AG04449 (cell line): ENCODE measurements around the gene UROS.

ENCODE experiments used
- CTCF ChIA-PET: fragments of 350-600 bp; formaldehyde crosslinking; extraction: SDS; loops from one replicate; lab custom pipeline; 2021; ENCODE audit warnings: antibody characterized with exemption; lab: Yijun Ruan, JAX
- POLR2A ChIA-PET: fragments of 400-600, 350-600 bp; formaldehyde crosslinking; extraction: SDS; loops from one replicate; lab custom pipeline; 2020; ENCODE audit warnings: antibody characterized with exemption, inconsistent platforms; lab: Yijun Ruan, JAX
- DNase-seq: peaks from one replicate; pipeline ENCODE4 v3.0.0-alpha.2; 2010; ENCODE audit warnings: low read depth, low spot score
- H3K4me3 ChIP-seq: 2 replicates; pipeline ENCODE4 v1.5.1; 2011; ENCODE audit warnings: low read depth, mild to moderate bottlenecking, control low read depth, low read length
- TF ChIP-seq, protein P1 (sequence below): IDR thresholded peaks from one replicate; pipeline ENCODE4 v1.5.1; 2011; ENCODE audit warnings: mild to moderate bottlenecking, moderate library complexity, low read length, control low read depth, inconsistent platforms; ENCODE audit not compliant: insufficient read depth; ENCODE audit errors: missing control alignments

The UROS gene

GRCh38 chr10:125799451-125800182 is 23.4 kb downstream of the UROS start:
- TF ChIP-seq, protein P1, sequence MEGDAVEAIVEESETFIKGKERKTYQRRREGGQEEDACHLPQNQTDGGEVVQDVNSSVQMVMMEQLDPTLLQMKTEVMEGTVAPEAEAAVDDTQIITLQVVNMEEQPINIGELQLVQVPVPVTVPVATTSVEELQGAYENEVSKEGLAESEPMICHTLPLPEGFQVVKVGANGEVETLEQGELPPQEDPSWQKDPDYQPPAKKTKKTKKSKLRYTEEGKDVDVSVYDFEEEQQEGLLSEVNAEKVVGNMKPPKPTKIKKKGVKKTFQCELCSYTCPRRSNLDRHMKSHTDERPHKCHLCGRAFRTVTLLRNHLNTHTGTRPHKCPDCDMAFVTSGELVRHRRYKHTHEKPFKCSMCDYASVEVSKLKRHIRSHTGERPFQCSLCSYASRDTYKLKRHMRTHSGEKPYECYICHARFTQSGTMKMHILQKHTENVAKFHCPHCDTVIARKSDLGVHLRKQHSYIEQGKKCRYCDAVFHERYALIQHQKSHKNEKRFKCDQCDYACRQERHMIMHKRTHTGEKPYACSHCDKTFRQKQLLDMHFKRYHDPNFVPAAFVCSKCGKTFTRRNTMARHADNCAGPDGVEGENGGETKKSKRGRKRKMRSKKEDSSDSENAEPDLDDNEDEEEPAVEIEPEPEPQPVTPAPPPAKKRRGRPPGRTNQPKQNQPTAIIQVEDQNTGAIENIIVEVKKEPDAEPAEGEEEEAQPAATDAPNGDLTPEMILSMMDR: no peak
- no peak for DNase-seq
- CTCF ChIA-PET: interaction anchor here (1.3 kb wide), 1 partner anchor 11 kb away, joined by 3 read pairs; no protein-coding TSS in a partner anchor
- POLR2A ChIA-PET: no interaction called here
- no peak overlapping the region for H3K4me3 ChIP-seq

DNA sequence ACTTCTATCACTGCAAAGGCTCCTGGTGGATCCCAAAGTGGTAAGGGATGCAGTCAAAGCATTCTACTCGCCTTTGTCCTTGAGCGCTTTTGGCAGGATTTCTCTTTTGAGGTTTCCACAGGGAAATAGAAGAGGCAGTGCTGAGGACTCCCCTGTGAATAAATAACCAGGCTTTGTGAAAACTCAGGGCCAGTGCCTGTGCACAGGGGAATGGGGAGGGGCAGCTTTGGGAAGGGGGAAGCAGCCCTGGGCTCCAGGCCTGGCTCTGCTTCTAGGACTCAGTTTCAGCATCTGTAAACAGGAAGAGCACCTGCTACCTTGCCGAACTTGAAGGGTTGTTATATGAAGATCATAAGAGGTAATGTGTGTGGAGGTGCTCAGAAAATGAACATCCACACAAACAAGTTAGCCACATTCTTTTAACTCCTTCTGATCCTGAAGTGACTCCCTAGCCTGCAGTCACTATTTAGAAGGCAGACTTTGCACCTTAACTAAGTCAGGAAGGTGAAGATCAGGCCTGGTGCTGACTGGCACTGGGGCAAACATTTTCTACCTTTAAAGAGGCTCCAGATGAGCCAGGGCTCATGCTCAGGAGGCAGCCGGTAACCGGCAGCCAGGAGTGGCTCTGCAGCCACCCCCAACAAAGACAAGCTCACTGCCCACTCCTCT is 24.9 kb downstream of the UROS start:
- POLR2A ChIA-PET: no interaction called here
- no peak overlapping the region for H3K4me3 ChIP-seq
- TF ChIP-seq, protein P1: no peak
- CTCF ChIA-PET: no interaction called here
- no peak for DNase-seq

- TF ChIP-seq, protein P1: no peak
- no peak overlapping the region for H3K4me3 ChIP-seq
- POLR2A ChIA-PET: no interaction called here
- no peak for DNase-seq
- CTCF ChIA-PET: no interaction called here
Measured at GRCh38 chr10:125797424-125797823, 25.6 kb downstream of the UROS start.

GRCh38 chr10:125795637-125796190 is 27.3 kb downstream of the UROS start:
- TF ChIP-seq, protein P1: no peak
- ChIA-PET POLR2A (no interaction called here), CTCF (interaction anchor here (0.7 kb wide), 1 partner anchor 12 kb away, joined by 3 read pairs; no protein-coding TSS in a partner anchor)
- no peak for DNase-seq
- no peak overlapping the region for H3K4me3 ChIP-seq

GRCh38 chr10:125795128-125795527 is 27.9 kb downstream of the UROS start:
- POLR2A ChIA-PET: no interaction called here
- no peak for DNase-seq
- CTCF ChIA-PET: interaction anchor here (0.7 kb wide), 1 partner anchor 11 kb away, joined by 3 read pairs; no protein-coding TSS in a partner anchor
- TF ChIP-seq, protein P1: no peak
- no peak overlapping the region for H3K4me3 ChIP-seq
